Astrocyte (in vitro differentiated cells and primary cell): ENCODE results near the gene PRKAR2A. TPM values are rescaled to one million over a fixed set of nuclear protein-coding genes. Genes with fewer than 3 reads are reported as not detected.
A peak's percentile ranks its signal among the peaks of the same experiment; 100 is the strongest.

Experiments used
- DNase-seq: peaks from one replicate; pipeline ENCODE4 v3.0.0-alpha.2; 2010; ENCODE audit warnings: low read depth
- FAIRE-seq: peaks from 2 replicates; lab custom pipeline; 2011; peaks lifted over from hg19 to GRCh38; lab: Jason Lieb, UNC
- H2AFZ ChIP-seq: 2 replicates; pipeline ENCODE4 v1.6.0; 2012; ENCODE audit warnings: low read depth, low read length, inconsistent platforms
- H3K27ac ChIP-seq: 2 replicates; pipeline ENCODE4 v1.5.1; 2011; ENCODE audit warnings: low read depth, low read length, inconsistent platforms
- H3K27me3 ChIP-seq: 2 replicates; pipeline ENCODE4 v1.6.0; 2011; ENCODE audit warnings: low read length, inconsistent platforms; ENCODE audit not compliant: insufficient read depth
- H3K36me3 ChIP-seq: 2 replicates; pipeline ENCODE4 v1.5.1; 2011; ENCODE audit warnings: low read length, inconsistent platforms; ENCODE audit not compliant: insufficient read depth
- H3K4me1 ChIP-seq: 2 replicates; pipeline ENCODE4 v1.5.1; 2011; ENCODE audit warnings: low read length, inconsistent platforms; ENCODE audit not compliant: insufficient read depth
- H3K4me2 ChIP-seq: 2 replicates; pipeline ENCODE4 v1.6.0; 2012; ENCODE audit warnings: low read length, inconsistent platforms
- H3K4me3 ChIP-seq: 2 replicates; pipeline ENCODE4 v1.5.1; 2011; ENCODE audit warnings: low read depth, mild to moderate bottlenecking, low read length, inconsistent platforms; ENCODE audit not compliant: insufficient read depth
- H3K79me2 ChIP-seq: 2 replicates; pipeline ENCODE4 v1.6.0; 2012; ENCODE audit warnings: mild to moderate bottlenecking, low read length, inconsistent platforms; ENCODE audit not compliant: insufficient read depth
- H3K9ac ChIP-seq: 2 replicates; pipeline ENCODE4 v1.6.0; 2012; ENCODE audit warnings: mild to moderate bottlenecking, low read length, inconsistent platforms
- H3K9me3 ChIP-seq: 2 replicates; pipeline ENCODE4 v1.5.1; 2012; ENCODE audit warnings: low read depth, mild to moderate bottlenecking, low read length, inconsistent platforms; ENCODE audit not compliant: insufficient read depth
- H4K20me1 ChIP-seq: 2 replicates; pipeline ENCODE4 v1.6.0; 2012; ENCODE audit warnings: low read length, inconsistent platforms; ENCODE audit not compliant: insufficient read depth
- H3K27ac Mint-ChIP-seq: one replicate; pipeline ENCODE4 v1.8.0; 2021; ENCODE audit warnings: mild to moderate bottlenecking, mixed read lengths; ENCODE audit not compliant: unreplicated experiment
- H3K27me3 Mint-ChIP-seq: one replicate; pipeline ENCODE4 v1.8.0; 2021; ENCODE audit warnings: low read depth, mixed read lengths; ENCODE audit not compliant: unreplicated experiment
- H3K36me3 Mint-ChIP-seq: one replicate; pipeline ENCODE4 v1.8.0; 2021; ENCODE audit warnings: low read depth, mixed read lengths; ENCODE audit not compliant: unreplicated experiment
- H3K4me1 Mint-ChIP-seq: one replicate; pipeline ENCODE4 v1.8.0; 2021; ENCODE audit warnings: low read depth, mixed read lengths; ENCODE audit not compliant: unreplicated experiment
- H3K4me3 Mint-ChIP-seq: one replicate; pipeline ENCODE4 v1.8.0; 2021; ENCODE audit warnings: mild to moderate bottlenecking, moderate library complexity, mixed read lengths; ENCODE audit not compliant: unreplicated experiment
- H3K9me3 Mint-ChIP-seq: one replicate; pipeline ENCODE4 v1.8.0; 2021; ENCODE audit warnings: mild to moderate bottlenecking, mixed read lengths; ENCODE audit not compliant: unreplicated experiment
- EZH2 ChIP-seq: IDR thresholded peaks from 2 replicates; pipeline ENCODE4 v1.6.1; 2012; ENCODE audit warnings: mild to moderate bottlenecking, low read length, inconsistent platforms; ENCODE audit not compliant: insufficient read depth
- total RNA-seq: library from RNA; stranded (reverse); gene quantifications from 2 replicates; pipeline ENCODE4 v1.2.1, GENCODE V29; 2021
- TF ChIP-seq, protein P1 (sequence below): IDR thresholded peaks from 2 replicates; pipeline ENCODE4 v1.5.1; 2011; ENCODE audit warnings: low read depth, mild to moderate bottlenecking, inconsistent platforms, low read length, moderate library complexity; ENCODE audit not compliant: insufficient read depth

Gene PRKAR2A
- total RNA-seq, 1 donor from 2014 or later, result 52.5 TPM

GRCh38 chr3:48748754-48749153 is 98.9 kb downstream of the PRKAR2A start:
- Histone ChIP-seq H3K79me2 (no peaks in the 10 kb centered on the region), H3K9ac (no peak overlapping the region), H3K27ac (no peak overlapping the region), H4K20me1 (peaks cover 4% of the 10 kb centered on the region), H3K36me3 (peaks cover 16% of the 10 kb centered on the region), H3K4me2 (no peak overlapping the region), H3K4me3 (no peak overlapping the region), H3K9me3 (no peaks in the 10 kb centered on the region), H3K4me1 (no peaks in the 10 kb centered on the region), H3K27me3 (no peaks in the 10 kb centered on the region), H2AFZ (no peak overlapping the region)
- TF ChIP-seq, protein P1, sequence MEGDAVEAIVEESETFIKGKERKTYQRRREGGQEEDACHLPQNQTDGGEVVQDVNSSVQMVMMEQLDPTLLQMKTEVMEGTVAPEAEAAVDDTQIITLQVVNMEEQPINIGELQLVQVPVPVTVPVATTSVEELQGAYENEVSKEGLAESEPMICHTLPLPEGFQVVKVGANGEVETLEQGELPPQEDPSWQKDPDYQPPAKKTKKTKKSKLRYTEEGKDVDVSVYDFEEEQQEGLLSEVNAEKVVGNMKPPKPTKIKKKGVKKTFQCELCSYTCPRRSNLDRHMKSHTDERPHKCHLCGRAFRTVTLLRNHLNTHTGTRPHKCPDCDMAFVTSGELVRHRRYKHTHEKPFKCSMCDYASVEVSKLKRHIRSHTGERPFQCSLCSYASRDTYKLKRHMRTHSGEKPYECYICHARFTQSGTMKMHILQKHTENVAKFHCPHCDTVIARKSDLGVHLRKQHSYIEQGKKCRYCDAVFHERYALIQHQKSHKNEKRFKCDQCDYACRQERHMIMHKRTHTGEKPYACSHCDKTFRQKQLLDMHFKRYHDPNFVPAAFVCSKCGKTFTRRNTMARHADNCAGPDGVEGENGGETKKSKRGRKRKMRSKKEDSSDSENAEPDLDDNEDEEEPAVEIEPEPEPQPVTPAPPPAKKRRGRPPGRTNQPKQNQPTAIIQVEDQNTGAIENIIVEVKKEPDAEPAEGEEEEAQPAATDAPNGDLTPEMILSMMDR, result no peak
- TF ChIP-seq EZH2, result no peak
- Mint-ChIP-seq H3K27me3 (no peaks in the 10 kb centered on the region), H3K4me3 (no peak overlapping the region), H3K4me1 (no peaks in the 10 kb centered on the region), H3K27ac (no peak overlapping the region), H3K36me3 (peaks cover 31% of the 10 kb centered on the region), H3K9me3 (no peaks in the 10 kb centered on the region)
- FAIRE-seq (no peak), DNase-seq (no peak)

DNA sequence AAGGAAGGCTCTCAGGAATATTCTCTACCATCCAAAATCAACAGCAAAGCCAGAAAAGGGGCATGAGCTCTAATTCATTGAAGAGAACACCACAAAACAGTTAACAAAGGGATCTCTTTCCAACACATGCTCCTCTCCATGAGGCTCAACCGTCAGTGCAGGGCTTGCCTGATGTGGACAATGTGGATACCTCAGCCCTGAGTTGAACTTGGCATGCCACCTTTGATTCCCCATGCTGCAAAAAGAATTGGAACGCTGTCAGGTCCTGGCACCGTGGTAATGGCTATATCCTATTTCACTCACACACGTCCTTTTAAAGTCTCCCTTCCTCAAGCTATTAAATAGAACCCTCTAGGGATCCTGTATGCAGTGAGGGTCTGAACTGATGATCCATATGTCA is 100.0 kb downstream of the PRKAR2A start:
- Histone ChIP-seq H3K9me3 (no peaks in the 10 kb centered on the region), H3K4me2 (no peak overlapping the region), H3K79me2 (no peaks in the 10 kb centered on the region), H2AFZ (no peak overlapping the region), H3K36me3 (peaks cover 16% of the 10 kb centered on the region), H3K9ac (no peak overlapping the region), H3K4me1 (no peaks in the 10 kb centered on the region), H4K20me1 (peaks cover 4% of the 10 kb centered on the region), H3K27me3 (no peaks in the 10 kb centered on the region), H3K4me3 (no peak overlapping the region), H3K27ac (no peak overlapping the region)
- no peaks in the 10 kb centered on the region for H3K9me3 Mint-ChIP-seq
- no peak overlapping the region for H3K4me3 Mint-ChIP-seq
- FAIRE-seq (no peak), DNase-seq (no peak)
- H3K4me1 Mint-ChIP-seq, result no peaks in the 10 kb centered on the region
- peaks cover 31% of the 10 kb centered on the region for H3K36me3 Mint-ChIP-seq
- H3K27ac Mint-ChIP-seq, result no peak overlapping the region
- no peaks in the 10 kb centered on the region for H3K27me3 Mint-ChIP-seq
- TF ChIP-seq EZH2, result no peak
- TF ChIP-seq, protein P1, result no peak

DNA sequence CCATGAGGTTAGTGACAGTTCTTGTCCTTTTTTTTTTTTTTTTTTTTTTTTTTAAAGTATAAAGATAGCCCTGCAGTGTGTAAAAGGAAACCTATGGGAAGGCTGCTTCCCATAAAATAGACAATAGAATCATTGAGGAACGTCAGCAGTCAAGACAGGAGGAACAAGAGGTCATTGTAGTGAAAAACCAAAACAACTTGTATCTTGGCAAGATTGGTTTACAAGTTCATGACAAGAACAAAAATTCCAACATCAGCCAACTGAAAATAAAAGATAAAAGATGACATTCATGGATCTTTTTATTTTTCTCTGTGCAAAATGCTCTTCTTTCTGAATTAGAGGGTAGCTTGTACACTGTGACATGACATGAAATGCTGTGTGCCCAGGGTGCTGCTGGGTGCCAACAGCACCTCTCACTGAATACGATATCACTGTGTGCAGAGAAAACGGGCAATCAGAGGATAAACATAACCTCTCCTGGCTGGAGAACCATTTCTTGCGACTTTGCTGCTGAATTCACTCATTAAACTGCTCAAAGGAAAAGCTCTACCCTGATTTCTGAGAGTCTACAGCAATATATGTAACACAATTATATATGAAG is 100.6 kb downstream of the PRKAR2A start:
- Mint-ChIP-seq H3K4me3 (peak overlapping the region; percentile 34), H3K9me3 (no peaks in the 10 kb centered on the region), H3K36me3 (peaks cover 31% of the 10 kb centered on the region), H3K27ac (no peak overlapping the region), H3K4me1 (no peaks in the 10 kb centered on the region), H3K27me3 (no peaks in the 10 kb centered on the region)
- Histone ChIP-seq H3K4me2 (no peak overlapping the region), H4K20me1 (peaks cover 4% of the 10 kb centered on the region), H3K27ac (no peak overlapping the region), H3K4me3 (no peak overlapping the region), H3K9me3 (no peaks in the 10 kb centered on the region), H2AFZ (no peak overlapping the region), H3K27me3 (no peaks in the 10 kb centered on the region), H3K79me2 (no peaks in the 10 kb centered on the region), H3K9ac (no peak overlapping the region), H3K36me3 (peaks cover 16% of the 10 kb centered on the region), H3K4me1 (no peaks in the 10 kb centered on the region)
- TF ChIP-seq EZH2, result no peak
- TF ChIP-seq, protein P1, result no peak
- FAIRE-seq (no peak), DNase-seq (no peak)
